K562 treated with DMSO at 1 percent for 12 hours (cell line): Measurements from ENCODE around the gene BARD1. TPM values are rescaled to one million over a fixed set of nuclear protein-coding genes. Genes with fewer than 3 reads are reported as not detected.

Experiments
- total RNA-seq: library from RNA; unstranded; fragments of 300-600 nt; gene quantifications from 2 replicates; pipeline ENCODE4 v1.2.3, GENCODE V29; 2022; ENCODE audit not compliant: insufficient read depth

Gene BARD1
- 0.99 and 8.0 TPM in 2 replicates for total RNA-seq

GRCh38 chr2:214808981-214809750 is at the start of gene BARD1:
BARD1 (minus strand) TSS chr2:214809683; CDS start chr2:214809569, 114 bp downstream.

